GM12873 (cell line): ENCODE results near the gene ZXDA.

Source experiments
- TF ChIP-seq, protein P1 (sequence below): IDR thresholded peaks from 2 replicates; pipeline ENCODE4 v1.5.1; 2012; ENCODE audit warnings: low read depth, mild to moderate bottlenecking, moderate library complexity, low read length, control low read depth; ENCODE audit not compliant: insufficient read depth; ENCODE audit errors: missing control alignments

ZXDA gene

DNA sequence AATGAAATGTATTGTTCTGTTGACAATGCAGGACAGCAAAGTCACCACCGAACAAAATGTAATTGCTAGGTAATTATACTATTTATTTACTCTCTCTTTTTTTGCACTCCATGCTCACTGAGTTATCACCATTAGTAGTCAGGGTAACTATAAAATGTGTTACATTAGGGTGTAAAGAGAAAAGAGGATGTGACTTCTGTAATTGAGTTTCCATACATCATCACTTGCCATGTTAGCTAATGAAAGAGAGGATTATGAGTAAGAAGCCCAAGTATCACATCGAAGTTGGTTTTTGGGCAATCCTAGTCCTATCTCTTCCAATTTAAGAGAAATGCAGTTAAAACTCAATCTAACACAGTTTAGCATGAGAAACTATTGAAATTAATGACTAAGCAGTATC, 7.6 kb downstream of the ZXDA start:
- TF ChIP-seq, protein P1, sequence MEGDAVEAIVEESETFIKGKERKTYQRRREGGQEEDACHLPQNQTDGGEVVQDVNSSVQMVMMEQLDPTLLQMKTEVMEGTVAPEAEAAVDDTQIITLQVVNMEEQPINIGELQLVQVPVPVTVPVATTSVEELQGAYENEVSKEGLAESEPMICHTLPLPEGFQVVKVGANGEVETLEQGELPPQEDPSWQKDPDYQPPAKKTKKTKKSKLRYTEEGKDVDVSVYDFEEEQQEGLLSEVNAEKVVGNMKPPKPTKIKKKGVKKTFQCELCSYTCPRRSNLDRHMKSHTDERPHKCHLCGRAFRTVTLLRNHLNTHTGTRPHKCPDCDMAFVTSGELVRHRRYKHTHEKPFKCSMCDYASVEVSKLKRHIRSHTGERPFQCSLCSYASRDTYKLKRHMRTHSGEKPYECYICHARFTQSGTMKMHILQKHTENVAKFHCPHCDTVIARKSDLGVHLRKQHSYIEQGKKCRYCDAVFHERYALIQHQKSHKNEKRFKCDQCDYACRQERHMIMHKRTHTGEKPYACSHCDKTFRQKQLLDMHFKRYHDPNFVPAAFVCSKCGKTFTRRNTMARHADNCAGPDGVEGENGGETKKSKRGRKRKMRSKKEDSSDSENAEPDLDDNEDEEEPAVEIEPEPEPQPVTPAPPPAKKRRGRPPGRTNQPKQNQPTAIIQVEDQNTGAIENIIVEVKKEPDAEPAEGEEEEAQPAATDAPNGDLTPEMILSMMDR: no peak

DNA sequence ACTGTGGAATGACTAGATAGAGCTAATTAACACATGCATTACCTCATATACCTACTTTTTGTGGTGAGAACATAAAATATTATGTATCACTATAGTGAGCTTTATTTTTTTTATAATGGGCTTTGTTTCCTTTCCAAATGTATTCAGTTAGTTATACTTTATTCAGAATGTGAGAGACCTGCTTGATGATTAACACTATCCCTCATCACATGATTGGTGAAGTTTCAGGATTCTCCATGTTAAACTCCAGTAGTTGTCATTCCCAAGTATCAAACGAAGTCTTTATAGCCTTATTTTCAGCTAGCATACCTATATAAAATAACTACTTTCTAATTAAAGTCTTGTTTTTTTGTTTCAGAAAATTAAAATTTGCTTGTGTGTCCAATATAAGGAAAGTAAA, 8.8 kb downstream of the ZXDA start:
- TF ChIP-seq, protein P1: no peak

DNA sequence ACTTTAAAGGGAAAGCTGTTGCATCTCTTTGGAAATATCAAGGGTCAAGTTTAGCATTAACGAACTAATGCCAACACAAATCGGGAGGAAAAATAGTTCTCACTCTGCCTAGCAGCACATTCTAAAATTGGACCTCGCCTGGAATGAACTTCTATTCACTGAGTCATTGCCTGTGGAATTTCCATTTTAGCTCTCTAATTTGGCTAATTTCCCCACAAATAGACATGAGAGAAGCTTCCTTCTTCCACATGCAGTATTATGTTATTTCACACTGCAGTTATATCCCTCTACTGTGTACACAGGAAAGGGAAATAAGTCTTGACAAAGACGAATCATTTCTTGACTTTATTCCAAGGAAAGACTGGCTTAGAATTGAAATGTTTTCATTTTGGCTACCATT, 9.3 kb downstream of the ZXDA start:
- TF ChIP-seq, protein P1: no peak

DNA sequence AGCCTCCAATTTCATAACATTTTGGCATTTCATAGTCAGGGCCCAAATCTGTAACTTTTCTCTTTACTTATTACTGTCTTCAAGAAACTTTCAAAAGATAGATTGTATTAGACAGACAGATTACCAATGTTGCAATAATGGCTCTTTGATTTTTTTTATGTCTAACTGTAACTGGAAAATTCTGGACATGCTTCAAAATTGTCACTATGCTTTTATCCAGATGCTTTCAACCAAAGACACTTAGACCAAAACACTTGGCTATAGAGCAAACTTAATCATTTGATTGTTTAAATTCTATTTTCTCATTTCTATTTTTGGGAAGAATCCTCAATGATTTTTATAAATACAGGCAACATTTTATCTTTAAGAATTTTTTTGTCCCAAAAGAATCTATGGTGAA, 10.4 kb downstream of the ZXDA start:
- TF ChIP-seq, protein P1: no peak

DNA sequence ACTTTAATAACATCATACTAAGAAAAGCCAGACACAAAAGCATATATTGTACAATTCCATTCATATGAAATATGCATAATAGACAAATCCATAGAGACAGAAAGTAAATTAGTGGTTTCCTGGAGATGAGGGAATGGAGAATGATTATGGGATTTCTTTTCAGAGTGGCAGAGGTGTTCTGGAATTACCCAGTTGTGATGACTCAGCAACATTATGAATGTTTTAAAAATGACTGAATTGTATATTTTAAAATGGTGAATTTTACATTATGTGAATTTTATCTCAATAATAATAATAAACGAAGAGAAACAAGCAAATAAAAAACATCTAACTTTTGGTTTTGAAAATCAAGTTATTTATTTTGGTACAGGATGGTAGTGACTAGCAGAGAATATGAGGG, 11.2 kb downstream of the ZXDA start:
- TF ChIP-seq, protein P1: no peak

DNA sequence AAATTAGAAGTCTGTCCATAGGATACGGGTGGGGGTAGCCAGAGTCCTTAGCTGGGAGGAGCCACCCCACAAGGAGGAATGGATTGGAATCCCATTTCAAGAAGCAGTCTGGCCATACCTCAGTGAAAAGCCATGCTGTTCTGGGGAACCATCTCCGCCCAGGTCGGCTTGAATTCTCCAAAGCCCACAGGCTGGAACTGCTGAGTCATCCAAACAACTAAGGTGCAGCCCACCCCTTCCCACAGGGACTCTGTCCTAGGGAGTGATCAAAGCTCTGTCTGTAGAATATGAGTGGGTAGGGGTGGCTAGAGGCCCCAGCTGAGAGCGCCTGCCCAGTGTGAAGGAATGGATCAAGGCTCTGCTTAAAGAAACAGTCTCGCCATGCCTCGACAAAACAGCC, 38.8 kb downstream of the ZXDA start:
- TF ChIP-seq, protein P1: no peak
